Naive B cell (primary cell): ENCODE results near the gene RCN1. TPM values are rescaled to one million over a fixed set of nuclear protein-coding genes. Genes with fewer than 3 reads are reported as not detected.

Source experiments
- ATAC-seq, 2 donors: fragments of 150-1000 bp; cut with Tn5 transposase; 2 replicates each; pipeline ENCODE4 v1.10.0; 2021; ENCODE audit warnings: low read depth in 2 of 2, mild to moderate bottlenecking in 2 of 2, moderate library complexity in 2 of 2
- DNase-seq: peaks from one replicate; pipeline ENCODE4 v3.0.0; 2022
- H3K27ac Mint-ChIP-seq, 6 donors: one replicate each; pipeline ENCODE4 v1.8.0; 2020 to 2022; ENCODE audit warnings: mild to moderate bottlenecking in 6 of 6, mixed read lengths in 6 of 6, moderate library complexity in 5 of 6, inconsistent platforms in 2 of 6
- H3K27me3 Mint-ChIP-seq, 3 donors: one replicate each; pipeline ENCODE4 v1.8.0; 2021 to 2022; ENCODE audit warnings: mixed read lengths in 3 of 3, mild to moderate bottlenecking in 1 of 3
- H3K36me3 Mint-ChIP-seq, 2 donors: one replicate each; pipeline ENCODE4 v1.8.0; 2020 to 2022; ENCODE audit warnings: mixed read lengths in 2 of 2, inconsistent platforms in 1 of 2, mild to moderate bottlenecking in 1 of 2
- H3K4me1 Mint-ChIP-seq, 3 donors: one replicate each; pipeline ENCODE4 v1.8.0; 2020 to 2022; ENCODE audit warnings: mixed read lengths in 3 of 3, inconsistent platforms in 1 of 3, mild to moderate bottlenecking in 1 of 3, moderate library complexity in 1 of 3
- H3K4me3 Mint-ChIP-seq, 8 donors: one replicate each; pipeline ENCODE4 v1.8.0; 2020 to 2022; ENCODE audit warnings: mild to moderate bottlenecking in 8 of 8, mixed read lengths in 8 of 8, moderate library complexity in 8 of 8, inconsistent platforms in 2 of 8
- H3K9me3 Mint-ChIP-seq, 7 donors: one replicate each; pipeline ENCODE4 v1.8.0; 2020 to 2022; ENCODE audit warnings: mixed read lengths in 7 of 7, mild to moderate bottlenecking in 5 of 7, inconsistent platforms in 2 of 7, moderate library complexity in 1 of 7
- polyA plus RNA-seq, 6 donors: library from polyadenylated mRNA; unstranded; fragments of 300-500 nt; fragmentation: Illumina TruSeq; gene quantifications; one replicate each; pipeline ENCODE4 v1.2.3, GENCODE V29; 2021; ENCODE audit warnings: low read depth in 6 of 6

Gene RCN1
- polyA plus RNA-seq, 6 donors from 2014 or later = 0.57 to 6.1 (median 5.6) TPM

DNA sequence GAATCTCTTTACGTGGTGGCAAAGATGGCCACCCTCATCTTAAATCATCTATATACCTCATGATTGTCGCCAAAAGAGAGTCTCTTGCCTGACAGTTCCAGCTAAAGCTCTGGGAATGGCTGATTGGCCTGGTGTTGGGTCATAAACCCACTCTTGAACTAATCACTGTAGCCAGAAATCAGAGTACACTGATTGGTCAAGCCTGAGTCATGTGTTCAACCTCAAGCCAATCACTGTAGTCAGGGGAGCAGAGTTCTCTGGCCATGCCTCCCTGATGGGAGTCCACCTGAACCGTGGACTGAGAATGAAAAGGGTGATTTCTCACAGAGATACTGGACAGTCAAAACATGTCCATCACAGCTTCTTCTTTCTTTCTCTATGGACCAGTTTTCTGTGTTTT lies 45.8 kb downstream of the RCN1 start:
- no peak for ATAC-seq
- no peak overlapping the region for H3K4me3 Mint-ChIP-seq
- DNase-seq = no peak
- H3K4me1 Mint-ChIP-seq = no peaks in the 10 kb centered on the region
- peaks cover 0 to 6% (median 0%) of the 10 kb centered on the region in 7 donors for H3K9me3 Mint-ChIP-seq
- H3K27me3 Mint-ChIP-seq = peaks cover 0 to 9% (median 6%) of the 10 kb centered on the region in 3 donors
- no peaks in the 10 kb centered on the region for H3K36me3 Mint-ChIP-seq
- H3K27ac Mint-ChIP-seq = no peak overlapping the region

- H3K4me3 Mint-ChIP-seq = no peak overlapping the region
- H3K4me1 Mint-ChIP-seq = no peaks in the 10 kb centered on the region
- ATAC-seq = no peak
- H3K9me3 Mint-ChIP-seq = peaks cover 0 to 6% (median 0%) of the 10 kb centered on the region in 7 donors
- H3K27ac Mint-ChIP-seq = no peak overlapping the region
- no peak for DNase-seq
- peaks cover 0 to 12% (median 6%) of the 10 kb centered on the region in 3 donors for H3K27me3 Mint-ChIP-seq
- no peaks in the 10 kb centered on the region for H3K36me3 Mint-ChIP-seq
Measured at GRCh38 chr11:32137263-32137662, 46.4 kb downstream of the RCN1 start.

DNA sequence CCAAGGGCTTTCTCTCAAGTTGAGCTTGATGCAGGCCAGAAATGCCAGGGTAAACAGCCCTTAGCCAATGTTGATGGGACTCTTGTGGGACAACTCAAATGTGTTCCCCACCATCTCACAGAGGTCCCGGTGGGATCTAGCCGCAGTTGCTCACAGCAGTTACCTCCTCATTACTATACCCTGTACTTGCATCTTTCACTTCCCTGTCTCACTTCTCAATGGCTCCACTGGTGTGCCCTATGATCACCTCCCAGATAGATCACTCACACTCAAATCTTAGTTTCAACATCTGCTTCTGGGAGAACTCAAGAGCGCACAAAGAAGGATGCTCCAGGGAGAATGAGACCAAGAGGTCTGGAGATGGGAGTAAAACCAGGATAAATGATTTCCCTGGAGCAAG lies 47.0 kb downstream of the RCN1 start:
- no peak overlapping the region for H3K4me3 Mint-ChIP-seq
- H3K9me3 Mint-ChIP-seq = peaks cover 0 to 6% (median 0%) of the 10 kb centered on the region in 7 donors
- H3K27me3 Mint-ChIP-seq = peaks cover 0 to 15% (median 6%) of the 10 kb centered on the region in 3 donors
- DNase-seq (no peak), ATAC-seq (no peak)
- H3K27ac Mint-ChIP-seq = no peak overlapping the region
- no peaks in the 10 kb centered on the region for H3K4me1 Mint-ChIP-seq
- H3K36me3 Mint-ChIP-seq = no peaks in the 10 kb centered on the region

DNA sequence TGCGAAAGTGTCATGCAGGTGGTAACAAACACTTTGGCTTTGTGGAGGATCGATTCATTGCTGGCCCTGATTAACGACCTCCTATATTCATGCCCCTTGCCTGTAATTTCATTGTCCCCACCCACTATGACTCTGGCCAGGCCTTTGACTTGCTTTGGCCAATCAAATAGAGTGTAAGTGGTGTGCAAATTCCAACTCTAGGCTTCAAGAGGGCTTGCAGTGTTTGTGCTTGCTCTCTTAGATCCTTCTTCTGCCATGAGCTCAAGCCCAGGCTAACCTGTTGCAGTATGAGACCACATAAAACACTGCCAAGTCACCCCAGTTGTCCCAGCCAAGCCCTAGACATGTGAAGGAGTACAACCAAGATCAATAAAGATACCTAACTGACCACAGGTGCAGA lies 48.0 kb downstream of the RCN1 start:
- Mint-ChIP-seq H3K9me3 (peaks cover 0 to 3% (median 0%) of the 10 kb centered on the region in 7 donors), H3K36me3 (no peaks in the 10 kb centered on the region), H3K4me1 (no peaks in the 10 kb centered on the region), H3K27ac (no peak overlapping the region), H3K4me3 (no peak overlapping the region), H3K27me3 (peaks cover 6 to 15% (median 8%) of the 10 kb centered on the region in 3 donors)
- DNase-seq (no peak), ATAC-seq (no peak)

DNA sequence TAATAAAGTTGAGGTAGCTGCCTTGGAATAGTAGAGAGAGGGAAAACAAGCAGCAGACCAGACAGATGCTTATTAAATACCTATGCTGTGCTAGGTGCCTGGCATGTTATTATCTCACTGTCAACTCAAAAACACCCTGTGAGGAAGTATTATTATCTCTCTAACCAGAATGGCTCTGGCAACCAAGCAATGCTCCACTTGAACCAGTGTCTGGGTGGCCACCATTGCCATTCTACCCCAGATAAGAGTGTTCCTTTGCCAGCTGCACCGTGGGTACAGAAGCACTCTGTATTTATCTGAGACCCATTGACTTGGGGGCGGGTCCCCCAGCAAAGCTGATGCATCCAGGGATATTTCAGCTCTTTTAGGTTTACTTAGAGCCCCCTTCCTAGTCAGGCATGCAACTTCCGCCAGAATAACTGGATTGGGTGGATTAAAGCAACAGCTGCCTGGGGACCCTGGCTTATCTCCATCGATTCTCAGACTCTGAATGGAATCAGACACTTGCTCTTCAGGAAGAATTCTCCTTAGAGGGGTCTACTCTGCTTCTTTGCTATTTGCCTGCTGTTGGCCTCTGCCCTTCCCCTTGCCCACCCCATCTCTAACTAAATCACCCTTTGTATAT lies 49.1 kb downstream of the RCN1 start:
- H3K4me1 Mint-ChIP-seq = no peaks in the 10 kb centered on the region
- no peak overlapping the region for H3K4me3 Mint-ChIP-seq
- no peak for DNase-seq
- peaks cover 0 to 4% (median 2%) of the 10 kb centered on the region in 7 donors for H3K9me3 Mint-ChIP-seq
- no peaks in the 10 kb centered on the region for H3K36me3 Mint-ChIP-seq
- ATAC-seq = no peak
- H3K27me3 Mint-ChIP-seq = peaks cover 12 to 17% (median 14%) of the 10 kb centered on the region in 3 donors
- no peak overlapping the region for H3K27ac Mint-ChIP-seq

GRCh38 chr11:32141745-32142546 lies 51.1 kb downstream of the RCN1 start:
- Mint-ChIP-seq H3K4me3 (no peak overlapping the region), H3K4me1 (no peaks in the 10 kb centered on the region)
- no peak for ATAC-seq

DNA sequence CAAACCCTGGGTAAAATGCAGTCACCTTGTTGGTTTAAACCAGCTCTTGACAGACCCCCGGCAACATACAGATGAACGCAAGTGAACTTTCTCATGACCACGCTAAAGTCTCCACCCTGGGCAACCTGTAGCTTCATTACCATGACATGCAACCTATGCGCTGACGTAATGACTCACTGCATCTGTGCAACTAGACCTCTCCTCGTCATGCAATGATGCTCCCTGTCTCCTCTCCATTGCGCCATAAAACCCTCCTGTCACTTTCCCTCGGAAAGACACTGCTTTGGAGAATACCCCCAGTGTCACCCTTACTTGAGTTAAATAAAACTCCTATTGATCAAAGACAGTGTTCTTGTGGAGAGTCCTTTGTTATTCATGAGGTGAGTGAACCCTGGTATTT lies 52.5 kb downstream of the RCN1 start:
- H3K27ac Mint-ChIP-seq = no peak overlapping the region
- H3K36me3 Mint-ChIP-seq = no peaks in the 10 kb centered on the region
- no peak for DNase-seq
- H3K4me3 Mint-ChIP-seq = no peak overlapping the region
- no peaks in the 10 kb centered on the region for H3K4me1 Mint-ChIP-seq
- H3K27me3 Mint-ChIP-seq = peaks cover 12 to 30% (median 30%) of the 10 kb centered on the region in 3 donors
- no peak for ATAC-seq
- H3K9me3 Mint-ChIP-seq = peaks cover 0 to 8% (median 2%) of the 10 kb centered on the region in 7 donors

More at GRCh38 chr11:32141745-32142546, 51.1 kb downstream of the RCN1 start:
- Mint-ChIP-seq H3K36me3 (no peaks in the 10 kb centered on the region), H3K9me3 (peaks cover 0 to 8% (median 2%) of the 10 kb centered on the region in 7 donors), H3K27ac (no peak overlapping the region), H3K27me3 (peaks cover 7 to 22% (median 20%) of the 10 kb centered on the region in 3 donors)
- no peak for DNase-seq

DNA sequence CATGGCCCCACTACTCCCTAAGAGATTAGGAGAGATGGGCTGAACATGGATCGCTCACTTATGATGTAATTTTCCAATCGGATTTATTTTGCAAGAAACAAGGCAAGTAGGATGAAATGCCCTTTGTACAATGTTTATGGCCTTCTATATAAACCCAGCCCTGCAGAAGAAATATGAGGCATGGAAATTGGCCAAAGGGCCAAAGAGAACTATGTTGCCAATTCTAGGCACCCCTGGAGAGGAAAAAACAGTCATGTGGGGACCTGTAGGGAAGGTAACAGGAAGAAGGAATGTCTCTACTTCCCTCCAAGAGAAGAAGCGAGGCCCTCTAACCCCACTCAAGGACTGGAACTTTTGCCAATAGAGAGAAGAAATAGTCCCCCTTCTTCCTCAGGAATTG lies 54.4 kb downstream of the RCN1 start:
- no peak overlapping the region for H3K27ac Mint-ChIP-seq
- H3K4me3 Mint-ChIP-seq = no peak overlapping the region
- ATAC-seq (no peak), DNase-seq (no peak)
- no peaks in the 10 kb centered on the region for H3K36me3 Mint-ChIP-seq
- peaks cover 0 to 8% (median 3%) of the 10 kb centered on the region in 7 donors for H3K9me3 Mint-ChIP-seq
- H3K4me1 Mint-ChIP-seq = no peaks in the 10 kb centered on the region
- H3K27me3 Mint-ChIP-seq = peaks cover 23 to 48% (median 39%) of the 10 kb centered on the region in 3 donors

DNA sequence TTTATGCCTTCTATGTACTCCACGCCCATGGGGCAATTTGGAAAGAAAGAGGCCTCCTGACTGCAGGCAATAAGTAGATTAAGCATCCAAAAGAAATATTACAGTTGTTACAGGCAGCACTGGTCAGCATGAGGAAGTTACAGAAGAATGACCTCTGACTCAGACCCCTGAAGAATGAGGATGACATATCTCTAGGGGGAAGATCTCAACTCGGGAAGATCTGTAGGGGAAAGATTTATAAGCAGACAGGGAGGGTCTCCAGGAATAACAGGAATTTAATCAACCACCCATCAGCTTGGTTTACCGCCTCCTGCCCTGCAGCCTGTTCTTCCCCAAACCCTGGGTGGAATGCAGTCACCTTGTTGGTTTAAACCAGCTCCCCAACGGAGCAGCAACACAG lies 58.0 kb downstream of the RCN1 start:
- ATAC-seq = no peak
- no peak overlapping the region for H3K27ac Mint-ChIP-seq
- H3K27me3 Mint-ChIP-seq = peaks cover 37 to 56% (median 48%) of the 10 kb centered on the region in 3 donors
- no peaks in the 10 kb centered on the region for H3K36me3 Mint-ChIP-seq
- no peaks in the 10 kb centered on the region for H3K4me1 Mint-ChIP-seq
- peaks cover 0 to 8% (median 3%) of the 10 kb centered on the region in 7 donors for H3K9me3 Mint-ChIP-seq
- DNase-seq = no peak
- no peak overlapping the region for H3K4me3 Mint-ChIP-seq

- Mint-ChIP-seq H3K4me1 (no peaks in the 10 kb centered on the region), H3K27me3 (peaks cover 30 to 53% (median 50%) of the 10 kb centered on the region in 3 donors), H3K36me3 (no peaks in the 10 kb centered on the region), H3K4me3 (no peak overlapping the region), H3K9me3 (peaks cover 0 to 8% (median 2%) of the 10 kb centered on the region in 7 donors), H3K27ac (no peak overlapping the region)
- DNase-seq (no peak), ATAC-seq (no peak)
Measured at GRCh38 chr11:32149748-32150147, 58.9 kb downstream of the RCN1 start.

GRCh38 chr11:32151027-32151426 lies 60.2 kb downstream of the RCN1 start:
- H3K36me3 Mint-ChIP-seq = no peaks in the 10 kb centered on the region
- H3K27ac Mint-ChIP-seq = no peak overlapping the region
- H3K9me3 Mint-ChIP-seq = peaks cover 0 to 3% (median 0%) of the 10 kb centered on the region in 7 donors
- DNase-seq (no peak), ATAC-seq (no peak)
- peaks cover 30 to 47% (median 46%) of the 10 kb centered on the region in 3 donors for H3K27me3 Mint-ChIP-seq
- no peak overlapping the region for H3K4me3 Mint-ChIP-seq
- no peaks in the 10 kb centered on the region for H3K4me1 Mint-ChIP-seq

- ATAC-seq = no peak
- no peaks in the 10 kb centered on the region for H3K36me3 Mint-ChIP-seq
- H3K4me3 Mint-ChIP-seq = no peak overlapping the region
- H3K27me3 Mint-ChIP-seq = peaks cover 30 to 41% (median 41%) of the 10 kb centered on the region in 3 donors
- no peaks in the 10 kb centered on the region for H3K4me1 Mint-ChIP-seq
- no peak for DNase-seq
- H3K27ac Mint-ChIP-seq = no peak overlapping the region
- H3K9me3 Mint-ChIP-seq = peaks cover 0 to 10% (median 2%) of the 10 kb centered on the region in 7 donors
Measured at GRCh38 chr11:32152216-32152615, 61.3 kb downstream of the RCN1 start.

DNA sequence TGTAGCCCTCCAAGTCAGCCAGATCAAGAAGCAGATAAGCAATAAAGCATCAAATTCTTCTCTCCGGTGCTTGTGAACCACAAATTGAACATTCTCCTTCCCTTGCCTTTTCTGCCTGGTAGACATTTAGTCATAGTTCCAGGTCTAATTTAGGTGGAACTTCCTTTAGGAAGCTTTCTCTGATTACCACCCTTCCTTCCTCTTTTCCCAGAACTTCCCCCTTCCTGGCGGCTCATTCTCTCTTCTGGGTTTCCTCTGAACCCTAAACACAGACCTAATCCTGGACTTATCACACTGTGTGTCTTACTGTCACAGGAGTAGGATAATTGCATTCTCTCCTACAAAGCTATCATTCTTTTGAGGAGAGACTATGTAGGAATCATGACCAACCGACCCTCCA lies 61.9 kb downstream of the RCN1 start:
- H3K4me3 Mint-ChIP-seq = no peak overlapping the region

DNA sequence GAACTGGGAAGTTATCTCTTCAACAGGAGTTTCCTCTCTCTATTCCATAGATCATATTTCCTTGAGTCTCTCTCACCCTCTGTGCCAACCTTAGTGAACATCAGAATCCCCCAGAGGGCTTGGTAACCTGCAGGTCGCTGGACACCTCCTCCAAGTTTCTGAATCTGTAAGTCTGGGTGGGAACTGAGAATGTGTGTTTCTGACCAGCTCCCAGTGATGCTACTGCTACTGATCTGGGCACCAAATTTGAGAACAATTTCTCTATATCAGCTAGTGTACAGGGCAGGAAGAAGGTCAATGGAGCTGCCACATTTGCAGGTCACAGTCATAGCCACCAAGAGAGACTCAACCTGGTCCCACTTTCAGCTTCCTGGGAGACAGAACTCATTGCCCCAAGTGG lies 62.9 kb downstream of the RCN1 start:
- H3K27ac Mint-ChIP-seq = no peak overlapping the region
- no peak overlapping the region for H3K4me3 Mint-ChIP-seq
- H3K4me1 Mint-ChIP-seq = no peaks in the 10 kb centered on the region
- no peaks in the 10 kb centered on the region for H3K36me3 Mint-ChIP-seq
- DNase-seq (no peak), ATAC-seq (no peak)
- H3K27me3 Mint-ChIP-seq = peaks cover 30 to 34% (median 34%) of the 10 kb centered on the region in 3 donors
- H3K9me3 Mint-ChIP-seq = peaks cover 0 to 12% (median 2%) of the 10 kb centered on the region in 7 donors

More for the DNA sequence above, 61.9 kb downstream of the RCN1 start:
- no peaks in the 10 kb centered on the region for H3K36me3 Mint-ChIP-seq
- H3K27me3 Mint-ChIP-seq = peaks cover 26 to 36% (median 35%) of the 10 kb centered on the region in 3 donors
- no peak for ATAC-seq
- H3K4me1 Mint-ChIP-seq = no peaks in the 10 kb centered on the region
- H3K9me3 Mint-ChIP-seq = peaks cover 0 to 12% (median 2%) of the 10 kb centered on the region in 7 donors
- no peak overlapping the region for H3K27ac Mint-ChIP-seq
- no peak for DNase-seq
